SK-N-SH (cell line): ENCODE data around the gene TMEM165. TPM values are rescaled to one million over a fixed set of nuclear protein-coding genes. Genes with fewer than 3 reads are reported as not detected.

Source experiments
- CTCF ChIA-PET: fragments of 300-600, 350-600 bp; formaldehyde crosslinking; extraction: SDS; loops from one replicate; lab custom pipeline; 2021; lab: Yijun Ruan, JAX
- POLR2A ChIA-PET: fragments of 350-600 bp; sonication (Branson Sonifier 250); formaldehyde crosslinking; extraction: SDS; loops from one replicate; lab custom pipeline; 2020; ENCODE audit warnings: antibody characterized with exemption, inconsistent platforms; lab: Yijun Ruan, JAX
- DNase-seq: peaks from one replicate; pipeline ENCODE4 v3.0.0; 2012
- H2AFZ ChIP-seq: fragments of 200-600 bp; sonication (generic); 2 replicates; pipeline ENCODE4 v1.8.1; 2016; ENCODE audit warnings: antibody characterized with exemption, mild to moderate bottlenecking, low read depth
- H3F3A ChIP-seq: fragments of 200-600 bp; sonication (generic); replicated peaks from 2 replicates; pipeline ENCODE3; 2016; ENCODE audit warnings: antibody characterized with exemption, mild to moderate bottlenecking; ENCODE audit not compliant: insufficient read depth
- H3K27ac ChIP-seq, 2 experiments: fragments of 200-500 bp in 1 of 2; fragments of 200-600 bp in 1 of 2; sonication (Bioruptor generic) in 1 of 2; sonication (generic), shearing (Covaris generic) in 1 of 2; 2 replicates each; pipeline versions ENCODE4 v1.5.1 to v1.6.1; 2014 to 2016; ENCODE audit warnings: low read depth in 2 of 2, inconsistent platforms in 1 of 2, low read length in 1 of 2, mild to moderate bottlenecking in 1 of 2, mixed read lengths in 1 of 2
- H3K27me3 ChIP-seq: fragments of 200-600 bp; sonication (generic), shearing (Covaris generic); 2 replicates; pipeline ENCODE4 v1.6.1; 2016; ENCODE audit warnings: mixed run types; ENCODE audit not compliant: insufficient read depth
- H3K36me3 ChIP-seq, 2 experiments: fragments of 200-500 bp in 1 of 2; fragments of 200-600 bp in 1 of 2; sonication (Bioruptor generic) in 1 of 2; sonication (generic) in 1 of 2; replicated peaks in 1 of 2; 2 replicates each; pipeline versions ENCODE3 to v1.5.1; 2014 to 2016; ENCODE audit warnings: low read length in 1 of 2, mild to moderate bottlenecking in 1 of 2; ENCODE audit not compliant: insufficient read depth in 2 of 2, control insufficient read depth in 1 of 2
- H3K4me1 ChIP-seq, 2 experiments: fragments of 200-500 bp in 1 of 2; fragments of 200-600 bp in 1 of 2; sonication (Bioruptor generic) in 1 of 2; sonication (generic), shearing (Covaris generic) in 1 of 2; 2 replicates each; pipeline versions ENCODE4 v1.5.1 to v1.6.1; 2014 to 2016; ENCODE audit warnings: low read depth in 1 of 2, low read length in 1 of 2, mixed run types in 1 of 2; ENCODE audit not compliant: insufficient read depth in 2 of 2, control insufficient read depth in 1 of 2
- H3K4me2 ChIP-seq: fragments of 200-600 bp; sonication (generic), shearing (Covaris generic); 2 replicates; pipeline ENCODE4 v1.6.1; 2017; ENCODE audit warnings: mixed run types
- H3K4me3 ChIP-seq, 2 experiments: fragments of 200-500 bp in 1 of 2; fragments of 200-600 bp in 1 of 2; sonication (Bioruptor generic) in 1 of 2; sonication (generic), shearing (Covaris generic) in 1 of 2; 2 replicates each; pipeline versions ENCODE4 v1.5.1 to v1.8.1; 2014 to 2016; ENCODE audit warnings: low read depth in 2 of 2, inconsistent platforms in 1 of 2, low read length in 1 of 2, mild to moderate bottlenecking in 1 of 2, mixed read lengths in 1 of 2, moderate library complexity in 1 of 2
- H3K79me2 ChIP-seq: fragments of 200-600 bp; sonication (generic); 2 replicates; pipeline ENCODE4 v1.8.1; 2017; ENCODE audit warnings: mild to moderate bottlenecking; ENCODE audit not compliant: insufficient read depth
- H3K9ac ChIP-seq: fragments of 200-600 bp; sonication (generic); 2 replicates; pipeline ENCODE4 v1.6.1; 2017; ENCODE audit warnings: mixed run types
- H3K9me2 ChIP-seq: fragments of 200-600 bp; sonication (generic); 2 replicates; pipeline ENCODE4 v1.6.1; 2017; ENCODE audit warnings: mixed run types
- H3K9me3 ChIP-seq: fragments of 200-600 bp; sonication (generic); 2 replicates; pipeline ENCODE4 v1.6.1; 2017; ENCODE audit warnings: mixed run types, mild to moderate bottlenecking, moderate library complexity
- H4K20me1 ChIP-seq: fragments of 200-600 bp; sonication (generic); 2 replicates; pipeline ENCODE4 v1.6.1; 2017; ENCODE audit warnings: mild to moderate bottlenecking, mixed run types; ENCODE audit not compliant: insufficient read depth
- ELF1 ChIP-seq: IDR thresholded peaks from 2 replicates; pipeline ENCODE4 v1.4.0; 2012
- EP300 ChIP-seq, 2 experiments: IDR thresholded peaks; 2 replicates each; pipeline versions ENCODE4 v1.4.0 to v1.6.1; 2012; ENCODE audit warnings: borderline replicate concordance in 1 of 2, low read depth in 1 of 2, low read length in 1 of 2
- EZH2phosphoT487 ChIP-seq: fragments of 200-600 bp; sonication (generic); IDR thresholded peaks from 2 replicates; pipeline ENCODE4 v1.6.1; 2017; ENCODE audit warnings: low read depth, mixed run types, mild to moderate bottlenecking, antibody characterized with exemption, moderate library complexity, borderline replicate concordance
- FOSL2 ChIP-seq: IDR thresholded peaks from 2 replicates; pipeline ENCODE4 v1.4.0; 2012; ENCODE audit warnings: low read depth, mild to moderate bottlenecking, moderate library complexity, borderline replicate concordance
- FOXJ3 ChIP-seq: sonication (generic); formaldehyde crosslinking; IDR thresholded peaks from 2 replicates; pipeline ENCODE4 v1.5.1; 2020; ENCODE audit warnings: mild to moderate bottlenecking, missing genetic modification reagents
- NRF1 ChIP-seq: IDR thresholded peaks from 2 replicates; pipeline ENCODE4 v1.6.1; 2012; ENCODE audit warnings: low read depth, mild to moderate bottlenecking, low read length
- POLR2AphosphoS5 ChIP-seq: IDR thresholded peaks from 2 replicates; pipeline ENCODE4 v1.6.1; 2012; ENCODE audit warnings: low read depth, low read length
- RXRA ChIP-seq: IDR thresholded peaks from 2 replicates; pipeline ENCODE4 v1.4.0; 2012; ENCODE audit warnings: low read depth, mild to moderate bottlenecking, borderline replicate concordance
- SIN3A ChIP-seq: IDR thresholded peaks from 2 replicates; pipeline ENCODE4 v1.6.1; 2012; ENCODE audit warnings: low read depth, mild to moderate bottlenecking, low read length, moderate library complexity, borderline replicate concordance
- SMC3 ChIP-seq: IDR thresholded peaks from 2 replicates; pipeline ENCODE4 v1.6.1; 2012; ENCODE audit warnings: low read depth, low read length, improper control_type of control experiment
- TCF12 ChIP-seq: IDR thresholded peaks from 2 replicates; pipeline ENCODE4 v1.4.0; 2012
- WGBS: methylation state at CpG from one replicate; pipeline ENCODE4 v1.1.6; 2017; ENCODE audit warnings: low lambda C conversion rate; 5-methylcytosine and 5-hydroxymethylcytosine counted together
- polyA plus RNA-seq, 3 experiments: library from polyadenylated mRNA; depleted of rRNA; stranded (reverse); fragments of >200 nt; gene quantifications; 2 replicates each; pipeline ENCODE4 v1.2.3, GENCODE V29; 2012
- TF ChIP-seq, protein P1 (sequence below): IDR thresholded peaks from 2 replicates; pipeline ENCODE4; 2012
- TF ChIP-seq, protein P2 (sequence below): IDR thresholded peaks from 2 replicates; pipeline ENCODE4 v1.6.1; 2012; ENCODE audit warnings: mild to moderate bottlenecking, low read depth, low read length, moderate library complexity
- TF ChIP-seq, protein P3 (sequence below): IDR thresholded peaks from 2 replicates; pipeline ENCODE4 v1.4.0; 2012; ENCODE audit warnings: low read depth
- TF ChIP-seq, protein P4 (sequence below): fragments of 150-350 bp; IDR thresholded peaks from 2 replicates; pipeline ENCODE4 v1.6.1; 2016; ENCODE audit warnings: mild to moderate bottlenecking, low read depth, low read length
- TF ChIP-seq, protein P5 (sequence below): IDR thresholded peaks from 2 replicates; pipeline ENCODE4 v1.4.0; 2012; ENCODE audit warnings: low read depth, borderline replicate concordance

TMEM165 gene
- polyA plus RNA-seq, 1 of the 3 experiments (the other 2 are of a cell fraction) = 58.6 TPM

DNA sequence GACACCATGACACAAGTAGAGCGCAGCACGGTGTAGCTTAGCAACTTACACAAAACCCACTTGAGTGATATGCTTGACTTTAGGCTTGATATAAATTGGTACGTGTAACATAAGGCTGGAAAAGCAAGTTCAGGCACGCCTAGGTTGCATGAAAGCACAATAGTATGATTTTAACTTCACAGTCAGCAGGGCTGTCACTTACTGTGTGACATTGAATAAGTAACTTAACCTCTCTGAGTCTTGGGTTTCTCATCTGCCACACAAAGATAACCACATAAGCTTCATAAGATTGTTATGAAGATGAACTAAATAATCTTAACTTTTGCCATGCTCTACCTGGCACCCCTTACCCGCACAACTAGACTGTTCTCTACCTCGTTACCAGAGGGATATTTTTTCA is 40.2 kb upstream of the TMEM165 start:
- ChIA-PET POLR2A (interaction anchor here (1.4 kb wide), 1 partner anchor 9 kb away, joined by 5 read pairs; the partner anchor contains the start of gene SRD5A3), CTCF (interaction anchor here (1.1 to 3.9 kb wide), 2 partner anchors 9 to 12 kb away, joined by 3 to 17 read pairs; partner anchors contain the start of gene SRD5A3)
- Histone ChIP-seq H3K4me1 (peaks cover 0 to 19% of the 10 kb centered on the region in 2 experiments; a peak in 2 of 4 replicates), H3K9me2 (no peaks in the 10 kb centered on the region), H3K79me2 (no peaks in the 10 kb centered on the region), H3K36me3 (no peaks in the 10 kb centered on the region), H3F3A (peaks cover 21% of the 10 kb centered on the region), H3K27me3 (no peaks in the 10 kb centered on the region), H4K20me1 (no peaks in the 10 kb centered on the region), H3K27ac (no peak overlapping the region), H3K9me3 (no peaks in the 10 kb centered on the region), H3K9ac (no peak overlapping the region), H3K4me3 (no peak overlapping the region), H2AFZ (no peak overlapping the region), H3K4me2 (no peak overlapping the region)
- WGBS = 81% methylated on average over 6 of the region's 6 CpGs
- DNase-seq = no peak
- TF ChIP-seq, protein P1, sequence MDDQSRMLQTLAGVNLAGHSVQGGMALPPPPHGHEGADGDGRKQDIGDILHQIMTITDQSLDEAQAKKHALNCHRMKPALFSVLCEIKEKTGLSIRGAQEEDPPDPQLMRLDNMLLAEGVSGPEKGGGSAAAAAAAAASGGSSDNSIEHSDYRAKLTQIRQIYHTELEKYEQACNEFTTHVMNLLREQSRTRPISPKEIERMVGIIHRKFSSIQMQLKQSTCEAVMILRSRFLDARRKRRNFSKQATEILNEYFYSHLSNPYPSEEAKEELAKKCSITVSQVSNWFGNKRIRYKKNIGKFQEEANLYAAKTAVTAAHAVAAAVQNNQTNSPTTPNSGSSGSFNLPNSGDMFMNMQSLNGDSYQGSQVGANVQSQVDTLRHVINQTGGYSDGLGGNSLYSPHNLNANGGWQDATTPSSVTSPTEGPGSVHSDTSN = no peak
- TF ChIP-seq ELF1 (no peak), EZH2phosphoT487 (no peak), SMC3 (no peak), SIN3A (no peak), FOSL2 (no peak), FOXJ3 (no peak)

DNA sequence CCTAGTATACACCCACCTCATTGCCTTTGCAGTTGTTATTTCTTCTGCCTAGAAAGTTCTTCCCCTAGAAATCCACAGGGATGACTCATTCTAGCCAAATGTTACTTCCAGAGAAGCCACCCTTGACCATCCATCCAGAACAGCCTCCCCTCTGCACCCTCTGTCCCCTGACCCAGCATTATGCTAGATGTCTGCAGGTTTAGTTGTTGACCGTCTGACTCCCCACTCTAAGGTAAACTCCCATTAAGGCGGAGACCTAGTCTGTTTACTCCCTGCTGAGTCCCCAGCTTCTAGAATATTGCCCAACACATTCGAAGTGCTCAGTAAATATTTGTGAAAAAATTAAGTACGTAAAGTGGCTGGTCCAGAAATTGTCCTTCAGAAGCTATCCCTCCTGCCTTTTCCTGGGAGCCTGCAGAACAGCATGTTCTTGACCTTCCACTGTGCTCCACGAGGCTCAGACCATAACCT is 38.7 kb upstream of the TMEM165 start:
- DNase-seq = no peak
- H3F3A ChIP-seq = peaks cover 21% of the 10 kb centered on the region
- POLR2A ChIA-PET = interaction anchor here (0.6 kb wide), 1 partner anchor 632 kb away, joined by 3 read pairs; no protein-coding TSS in a partner anchor
- no peak overlapping the region; a peak in 1 of 4 replicates for H3K27ac ChIP-seq
- H3K36me3 ChIP-seq = no peaks in the 10 kb centered on the region
- H2AFZ ChIP-seq = no peak overlapping the region
- H3K4me2 ChIP-seq = no peak overlapping the region
- no peaks in the 10 kb centered on the region for H4K20me1 ChIP-seq
- H3K4me3 ChIP-seq = no peak overlapping the region
- H3K79me2 ChIP-seq = no peaks in the 10 kb centered on the region
- CTCF ChIA-PET = interaction anchor here (0.9 to 3.9 kb wide), 2 partner anchors 11 to 386 kb away, joined by 4 to 17 read pairs; partner anchors contain the start of gene SRD5A3
- H3K9ac ChIP-seq = no peak overlapping the region
- 82% methylated on average over 5 of the region's 5 CpGs for WGBS
- no peaks in the 10 kb centered on the region for H3K9me2 ChIP-seq
- no peaks in the 10 kb centered on the region for H3K27me3 ChIP-seq
- H3K9me3 ChIP-seq = no peaks in the 10 kb centered on the region
- H3K4me1 ChIP-seq = peaks cover 0 to 19% of the 10 kb centered on the region in 2 experiments; a peak in 2 of 4 replicates
- TF ChIP-seq TCF12 (no peak), FOSL2 (no peak), FOXJ3 (no peak), SIN3A (no peak), EP300 (IDR thresholded peaks at IDR 0.05; ENCODE audit: borderline replicate concordance in 1 of 2, low read depth in 1 of 2, low read length in 1 of 2) (no peak), RXRA (no peak), SMC3 (no peak), POLR2AphosphoS5 (no peak), NRF1 (no peak)
- TF ChIP-seq, protein P1 = no peak
- TF ChIP-seq, protein P2, sequence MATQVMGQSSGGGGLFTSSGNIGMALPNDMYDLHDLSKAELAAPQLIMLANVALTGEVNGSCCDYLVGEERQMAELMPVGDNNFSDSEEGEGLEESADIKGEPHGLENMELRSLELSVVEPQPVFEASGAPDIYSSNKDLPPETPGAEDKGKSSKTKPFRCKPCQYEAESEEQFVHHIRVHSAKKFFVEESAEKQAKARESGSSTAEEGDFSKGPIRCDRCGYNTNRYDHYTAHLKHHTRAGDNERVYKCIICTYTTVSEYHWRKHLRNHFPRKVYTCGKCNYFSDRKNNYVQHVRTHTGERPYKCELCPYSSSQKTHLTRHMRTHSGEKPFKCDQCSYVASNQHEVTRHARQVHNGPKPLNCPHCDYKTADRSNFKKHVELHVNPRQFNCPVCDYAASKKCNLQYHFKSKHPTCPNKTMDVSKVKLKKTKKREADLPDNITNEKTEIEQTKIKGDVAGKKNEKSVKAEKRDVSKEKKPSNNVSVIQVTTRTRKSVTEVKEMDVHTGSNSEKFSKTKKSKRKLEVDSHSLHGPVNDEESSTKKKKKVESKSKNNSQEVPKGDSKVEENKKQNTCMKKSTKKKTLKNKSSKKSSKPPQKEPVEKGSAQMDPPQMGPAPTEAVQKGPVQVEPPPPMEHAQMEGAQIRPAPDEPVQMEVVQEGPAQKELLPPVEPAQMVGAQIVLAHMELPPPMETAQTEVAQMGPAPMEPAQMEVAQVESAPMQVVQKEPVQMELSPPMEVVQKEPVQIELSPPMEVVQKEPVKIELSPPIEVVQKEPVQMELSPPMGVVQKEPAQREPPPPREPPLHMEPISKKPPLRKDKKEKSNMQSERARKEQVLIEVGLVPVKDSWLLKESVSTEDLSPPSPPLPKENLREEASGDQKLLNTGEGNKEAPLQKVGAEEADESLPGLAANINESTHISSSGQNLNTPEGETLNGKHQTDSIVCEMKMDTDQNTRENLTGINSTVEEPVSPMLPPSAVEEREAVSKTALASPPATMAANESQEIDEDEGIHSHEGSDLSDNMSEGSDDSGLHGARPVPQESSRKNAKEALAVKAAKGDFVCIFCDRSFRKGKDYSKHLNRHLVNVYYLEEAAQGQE = no peak
- TF ChIP-seq, protein P3, sequence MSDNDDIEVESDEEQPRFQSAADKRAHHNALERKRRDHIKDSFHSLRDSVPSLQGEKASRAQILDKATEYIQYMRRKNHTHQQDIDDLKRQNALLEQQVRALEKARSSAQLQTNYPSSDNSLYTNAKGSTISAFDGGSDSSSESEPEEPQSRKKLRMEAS = no peak
- TF ChIP-seq, protein P4, sequence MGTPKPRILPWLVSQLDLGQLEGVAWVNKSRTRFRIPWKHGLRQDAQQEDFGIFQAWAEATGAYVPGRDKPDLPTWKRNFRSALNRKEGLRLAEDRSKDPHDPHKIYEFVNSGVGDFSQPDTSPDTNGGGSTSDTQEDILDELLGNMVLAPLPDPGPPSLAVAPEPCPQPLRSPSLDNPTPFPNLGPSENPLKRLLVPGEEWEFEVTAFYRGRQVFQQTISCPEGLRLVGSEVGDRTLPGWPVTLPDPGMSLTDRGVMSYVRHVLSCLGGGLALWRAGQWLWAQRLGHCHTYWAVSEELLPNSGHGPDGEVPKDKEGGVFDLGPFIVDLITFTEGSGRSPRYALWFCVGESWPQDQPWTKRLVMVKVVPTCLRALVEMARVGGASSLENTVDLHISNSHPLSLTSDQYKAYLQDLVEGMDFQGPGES = no peak
- TF ChIP-seq, protein P5, sequence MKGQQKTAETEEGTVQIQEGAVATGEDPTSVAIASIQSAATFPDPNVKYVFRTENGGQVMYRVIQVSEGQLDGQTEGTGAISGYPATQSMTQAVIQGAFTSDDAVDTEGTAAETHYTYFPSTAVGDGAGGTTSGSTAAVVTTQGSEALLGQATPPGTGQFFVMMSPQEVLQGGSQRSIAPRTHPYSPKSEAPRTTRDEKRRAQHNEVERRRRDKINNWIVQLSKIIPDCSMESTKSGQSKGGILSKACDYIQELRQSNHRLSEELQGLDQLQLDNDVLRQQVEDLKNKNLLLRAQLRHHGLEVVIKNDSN = no peak
